Natural killer cell (primary cell): Measurements from ENCODE around the gene JMJD8. TPM values are rescaled to one million over a fixed set of nuclear protein-coding genes. Genes with fewer than 3 reads are reported as not detected.
A peak's percentile ranks its signal among the peaks of the same experiment; 100 is the strongest.

Experiments used
- ATAC-seq, 3 donors: fragments of 150-1000 bp in 2 of 3; fragments of 200-7000 bp in 1 of 3; cut with Tn5 transposase; 1 replicate in 1 of 3; 2 replicates in 2 of 3; pipeline ENCODE4 v1.10.0; 2021; ENCODE audit warnings: mild to moderate bottlenecking in 2 of 3, moderate library complexity in 2 of 3
- DNase-seq, 2 donors: peaks; one replicate each; pipeline versions ENCODE4 v3.0.0 to v3.0.0-alpha.2; 2013 to 2021; ENCODE audit warnings: mixed read lengths in 1 of 2
- H3K27ac ChIP-seq: one replicate; pipeline ENCODE4 v1.5.1; 2013; ENCODE audit warnings: mild to moderate bottlenecking, low read length
- H3K27me3 ChIP-seq: one replicate; pipeline ENCODE4 v1.6.1; 2013; ENCODE audit warnings: low read length; ENCODE audit not compliant: control insufficient read depth, insufficient read depth
- H3K36me3 ChIP-seq: one replicate; pipeline ENCODE4 v1.6.1; 2013; ENCODE audit warnings: low read length; ENCODE audit not compliant: control insufficient read depth, insufficient read depth
- H3K4me1 ChIP-seq: one replicate; pipeline ENCODE4 v1.6.1; 2013; ENCODE audit warnings: low read length; ENCODE audit not compliant: control insufficient read depth, insufficient read depth
- H3K4me3 ChIP-seq: one replicate; pipeline ENCODE4 v1.5.1; 2013; ENCODE audit warnings: low read length
- H3K9me3 ChIP-seq: one replicate; pipeline ENCODE4 v1.6.1; 2013; ENCODE audit warnings: low read length; ENCODE audit not compliant: control insufficient read depth, insufficient read depth
- H3K27ac Mint-ChIP-seq, 2 donors: one replicate each; pipeline ENCODE4 v1.8.0; 2022; ENCODE audit warnings: mild to moderate bottlenecking in 2 of 2, mixed read lengths in 2 of 2, moderate library complexity in 1 of 2
- H3K27me3 Mint-ChIP-seq, 2 donors: one replicate each; pipeline ENCODE4 v1.8.0; 2022; ENCODE audit warnings: low read depth in 2 of 2, mixed read lengths in 2 of 2
- H3K36me3 Mint-ChIP-seq: one replicate; pipeline ENCODE4 v1.8.0; 2022; ENCODE audit warnings: mixed read lengths
- H3K4me1 Mint-ChIP-seq, 2 donors: one replicate each; pipeline ENCODE4 v1.8.0; 2022; ENCODE audit warnings: mixed read lengths in 2 of 2
- H3K4me3 Mint-ChIP-seq: one replicate; pipeline ENCODE4 v1.8.0; 2022; ENCODE audit warnings: mild to moderate bottlenecking, moderate library complexity, mixed read lengths
- H3K9me3 Mint-ChIP-seq, 2 donors: one replicate each; pipeline ENCODE4 v1.8.0; 2022; ENCODE audit warnings: mixed read lengths in 2 of 2
- CTCF ChIP-seq: fragments of 200-600 bp; IDR thresholded peaks from one replicate; pipeline ENCODE4 v1.8.0; 2022; ENCODE audit warnings: antibody characterized with exemption
- WGBS: methylation state at CpG from one replicate; pipeline ENCODE4 v1.1.7; 2013; ENCODE audit warnings: missing lambda C conversion rate; ENCODE audit not compliant: insufficient coverage; 5-methylcytosine and 5-hydroxymethylcytosine counted together
- intact Hi-C: fragments of 100-400 bp; cut with micrococcal nuclease; formaldehyde crosslinking; loops from one replicate; pipeline ENCODE4 v1.14.2; 2022
- total RNA-seq, 4 donors: library from RNA; stranded (reverse); fragments of 120-200 nt in 1 of 4; gene quantifications; one replicate each; pipeline versions ENCODE4 v1.2.3 to v1.2.4, GENCODE V29; 2013 to 2022

The JMJD8 gene
- total RNA-seq, 3 donors from 2014 or later (not counting 1 experiment from before 2014, with no cell fraction given), result 29.5 to 32.6 (median 31.5) TPM

GRCh38 chr16:671353-672131 is 12.6 kb downstream of the JMJD8 start:
- Mint-ChIP-seq H3K9me3 (no peaks in the 10 kb centered on the region), H3K27ac (no peak overlapping the region)
- no peak for DNase-seq

GRCh38 chr16:670485-671352 is 13.4 kb downstream of the JMJD8 start:
- Mint-ChIP-seq H3K4me1 (peaks cover 0 to 12% of the 10 kb centered on the region in 2 donors), H3K27ac (no peak overlapping the region), H3K27me3 (no peaks in the 10 kb centered on the region), H3K9me3 (no peaks in the 10 kb centered on the region), H3K4me3 (peak overlapping the region; percentile 60), H3K36me3 (no peaks in the 10 kb centered on the region)
- no peak for ATAC-seq
- DNase-seq, result no peak
- H3K4me3 ChIP-seq, result no peak overlapping the region
- WGBS, result 95% methylated on average over 52 of the region's 52 CpGs
- H3K36me3 ChIP-seq, result peaks cover 31% of the 10 kb centered on the region
- intact Hi-C loops, result no loop called here
- H3K4me1 ChIP-seq, result peaks cover 30% of the 10 kb centered on the region
- no peak for TF ChIP-seq CTCF
- no peaks in the 10 kb centered on the region for H3K9me3 ChIP-seq
- peaks cover 3% of the 10 kb centered on the region for H3K27me3 ChIP-seq
- H3K27ac ChIP-seq, result no peak overlapping the region

More at GRCh38 chr16:671353-672131, 12.6 kb downstream of the JMJD8 start:
- no peak for TF ChIP-seq CTCF
- no peak for ATAC-seq
- Histone ChIP-seq H3K4me1 (peaks cover 31% of the 10 kb centered on the region), H3K9me3 (no peaks in the 10 kb centered on the region), H3K36me3 (peaks cover 31% of the 10 kb centered on the region), H3K4me3 (no peak overlapping the region), H3K27me3 (peaks cover 3% of the 10 kb centered on the region), H3K27ac (no peak overlapping the region)
- Mint-ChIP-seq H3K4me1 (peaks cover 0 to 12% of the 10 kb centered on the region in 2 donors), H3K36me3 (no peaks in the 10 kb centered on the region), H3K4me3 (no peak overlapping the region), H3K27me3 (no peaks in the 10 kb centered on the region)
- WGBS, result 93% methylated on average over 40 of the region's 40 CpGs
- intact Hi-C loops, result no loop called here

- 98% methylated on average over 13 of the region's 13 CpGs for WGBS
- Mint-ChIP-seq H3K4me1 (peaks cover 0 to 5% of the 10 kb centered on the region in 2 donors), H3K9me3 (no peaks in the 10 kb centered on the region), H3K27ac (no peak overlapping the region), H3K4me3 (peak overlapping the region; percentile 42), H3K36me3 (no peaks in the 10 kb centered on the region), H3K27me3 (no peaks in the 10 kb centered on the region)
- no peak for ATAC-seq
- Histone ChIP-seq H3K4me1 (peaks cover 21% of the 10 kb centered on the region), H3K36me3 (peaks cover 31% of the 10 kb centered on the region), H3K27ac (no peak overlapping the region), H3K9me3 (no peaks in the 10 kb centered on the region), H3K4me3 (no peak overlapping the region), H3K27me3 (no peaks in the 10 kb centered on the region)
- no peak for TF ChIP-seq CTCF
- no peak for DNase-seq
- intact Hi-C loops, result no loop called here
These were observed 14.5 kb downstream of the JMJD8 start for GRCh38 chr16:669666-670065.
